Cerebellar cortex (tissue), 1 donor: ENCODE results near the gene RMND5B.
"Not testable (repeated sequence)": the region's sequence is repeated elsewhere in the genome, so short reads cannot be mapped to it uniquely, and the experiment has no call there.

ENCODE experiments used
- DNase-seq: peaks from one replicate; pipeline ENCODE4 v3.0.0-alpha.2; 2015; ENCODE audit warnings: low spot score

Gene RMND5B

DNA sequence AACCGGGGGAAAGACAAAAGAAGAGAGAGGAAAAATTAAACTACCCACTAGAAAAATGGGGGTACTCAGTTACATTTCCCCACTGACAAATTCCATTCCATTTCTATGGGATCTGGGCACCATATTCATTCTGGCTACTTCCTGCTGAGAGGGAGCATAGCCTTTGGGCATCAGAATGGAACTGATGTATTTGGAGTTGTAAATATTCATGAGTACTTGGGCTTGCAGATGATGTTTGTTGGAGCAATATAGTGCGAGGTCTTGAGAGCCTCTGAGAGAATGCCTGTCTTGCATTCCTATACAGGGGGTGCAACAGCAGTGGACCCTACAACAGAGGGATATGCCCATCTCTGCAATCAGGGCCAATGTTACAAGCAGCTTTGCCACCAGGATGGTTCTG is 39.6 kb downstream of the RMND5B start:
- no peak for DNase-seq

- DNase-seq: no peak
Observed at GRCh38 chr5:178174456-178174855, 43.6 kb downstream of the RMND5B start.

DNA sequence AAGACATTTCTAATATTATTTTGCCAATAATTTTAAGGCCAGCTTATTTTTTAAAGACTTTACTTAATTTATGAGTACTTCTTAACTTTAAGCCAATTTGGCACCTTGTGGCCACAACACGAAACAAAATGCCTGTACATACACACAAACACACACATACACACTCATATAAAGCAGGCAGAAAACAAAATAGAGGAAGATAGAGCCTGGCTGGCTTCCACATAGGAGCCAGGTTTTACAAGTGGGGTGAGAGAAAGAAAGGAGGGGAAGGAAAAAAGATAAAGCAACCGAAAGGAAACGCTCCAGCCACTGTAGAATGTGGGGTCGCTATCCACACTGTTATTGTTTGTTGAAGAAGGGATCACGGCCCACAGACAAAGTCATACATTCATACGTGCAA is 46.0 kb downstream of the RMND5B start:
- no peak for DNase-seq

- no peak for DNase-seq
Observed at GRCh38 chr5:178177569-178177968, 46.8 kb downstream of the RMND5B start.

- DNase-seq: no peak
Observed at GRCh38 chr5:178180141-178180863, 49.5 kb downstream of the RMND5B start.

DNA sequence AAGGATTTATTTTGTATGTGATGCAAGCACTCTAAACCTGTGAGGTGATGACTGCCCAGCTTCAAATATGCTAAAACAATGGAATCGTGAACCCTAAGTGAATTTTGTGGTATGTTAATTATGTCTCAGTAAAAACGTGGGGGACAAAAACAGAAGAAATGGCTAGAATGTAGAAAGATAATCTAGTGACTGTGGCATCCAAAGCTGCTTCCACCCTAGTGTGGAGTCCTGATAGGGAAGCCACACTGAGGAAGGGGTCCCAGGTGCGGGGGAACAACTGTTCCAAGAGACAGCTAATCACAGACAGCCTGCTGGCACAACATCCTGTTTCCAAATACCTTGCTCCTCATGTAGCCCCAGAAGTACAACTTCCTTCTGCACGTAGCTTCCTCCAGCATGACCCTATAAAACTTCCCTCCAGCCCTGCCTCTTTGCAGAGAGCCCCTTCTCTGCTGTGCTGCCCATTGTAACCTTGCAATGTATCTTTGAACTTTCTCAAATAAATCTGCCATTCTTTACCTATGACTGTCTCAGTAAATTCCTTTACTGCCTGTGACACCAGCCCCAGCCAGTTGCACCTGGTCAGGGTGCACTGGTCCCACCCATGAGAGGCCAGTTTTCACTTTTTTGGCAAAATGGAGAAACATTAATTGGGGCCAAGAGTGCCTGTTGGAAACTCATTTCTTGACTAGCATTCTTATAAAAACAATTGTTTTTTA is 51.5 kb downstream of the RMND5B start:
- no peak for DNase-seq

- DNase-seq: no peak
Observed at GRCh38 chr5:178186427-178186826, 55.6 kb downstream of the RMND5B start.

DNA sequence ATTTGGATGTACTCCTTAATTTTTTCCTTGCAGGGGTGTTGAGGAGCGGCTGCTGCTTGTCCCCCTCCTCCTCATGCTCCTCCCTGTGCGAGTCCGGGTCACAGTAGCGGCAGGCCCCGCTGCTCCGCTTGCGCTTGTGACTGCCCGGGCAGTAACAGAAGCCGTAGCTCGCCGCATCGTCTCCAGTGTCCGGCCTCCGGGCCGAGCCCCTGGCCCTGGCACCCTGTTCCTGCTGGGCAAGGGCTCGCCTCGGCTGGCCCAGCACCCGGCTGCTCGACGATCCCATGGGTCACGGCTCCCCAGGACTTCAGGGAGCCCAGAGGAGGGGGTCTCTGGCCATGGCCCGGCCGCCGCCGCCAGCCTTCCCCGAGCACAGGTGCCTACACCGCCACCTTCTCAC is 56.2 kb downstream of the RMND5B start, which contains the start of gene GMCL2:
Gene GMCL2, minus strand, starts transcription at position 358 of the 400 bp plus-strand sequence. Its CDS starts 72 bp downstream, at position 286.
- DNase-seq: no peak

- no peak for DNase-seq
Observed at GRCh38 chr5:178189433-178189832, 58.6 kb downstream of the RMND5B start.

GRCh38 chr5:178191661-178192060 is 60.8 kb downstream of the RMND5B start:
- no peak for DNase-seq

DNA sequence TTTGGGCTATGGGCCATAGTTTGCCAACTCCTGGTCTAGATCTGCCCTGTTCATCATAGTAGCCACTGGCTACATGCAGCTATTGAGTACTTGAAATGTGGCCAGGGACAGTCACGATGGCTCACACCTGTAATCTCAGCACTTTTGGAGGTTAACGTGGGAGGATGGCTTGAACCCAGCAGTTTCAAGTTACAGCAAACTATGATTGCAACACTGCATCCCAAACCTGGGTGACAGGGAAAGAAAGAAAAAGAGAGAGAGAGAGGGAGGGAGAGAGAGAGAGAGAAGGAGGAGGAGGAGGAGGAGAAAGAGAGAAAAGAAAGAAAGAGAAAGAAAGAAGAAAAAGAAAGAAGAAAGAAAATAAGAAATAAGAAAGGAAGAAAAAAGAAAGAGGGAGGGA is 61.4 kb downstream of the RMND5B start:
- DNase-seq: no peak

DNA sequence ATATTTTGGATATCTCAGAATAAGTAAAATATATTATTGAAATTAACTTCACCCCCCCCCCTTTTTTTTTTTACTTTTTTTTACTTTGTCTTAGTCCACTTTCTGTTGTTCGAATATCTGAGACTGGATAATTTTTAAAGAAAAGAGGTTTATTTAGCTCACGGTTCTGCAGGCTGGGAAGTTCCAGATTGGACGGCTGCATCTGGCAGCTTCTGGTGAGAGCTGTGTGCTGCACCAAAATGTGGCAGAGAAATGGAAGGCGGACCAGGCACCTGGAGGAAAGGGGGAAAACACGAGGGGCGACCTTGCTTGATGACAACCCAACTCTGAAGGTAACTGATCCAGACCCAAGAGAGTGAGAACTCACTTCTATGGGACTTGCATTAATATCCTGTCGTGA is 62.0 kb downstream of the RMND5B start:
- DNase-seq: no peak

DNA sequence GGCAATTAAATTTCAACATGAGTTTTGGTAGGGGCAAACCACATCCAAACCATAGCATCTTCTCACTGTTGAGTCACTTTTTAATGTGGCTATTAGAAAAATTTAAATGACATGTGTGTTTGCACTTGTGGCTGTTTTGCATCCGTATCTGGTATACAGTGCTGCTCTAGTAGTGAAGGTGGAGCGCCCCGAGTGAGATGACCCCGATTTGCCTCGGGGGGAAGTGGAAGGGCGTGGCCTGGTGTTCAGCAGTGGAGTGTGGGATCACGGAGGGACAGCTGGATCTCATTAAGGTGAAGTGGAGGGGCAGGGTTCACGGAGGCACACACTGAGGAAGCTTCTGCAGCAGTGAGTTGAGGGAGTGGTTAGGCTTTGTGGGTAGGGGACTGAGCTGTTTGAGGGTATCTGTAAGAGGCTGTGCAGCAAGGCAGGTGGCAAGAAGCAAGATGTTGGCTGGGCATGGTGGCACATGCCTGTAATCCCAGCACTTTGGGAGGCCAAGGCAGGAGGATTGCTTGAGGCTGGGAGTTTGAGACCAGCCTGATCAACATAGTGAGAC is 62.5 kb downstream of the RMND5B start:
- no peak for DNase-seq

GRCh38 chr5:178194026-178194425 is 63.2 kb downstream of the RMND5B start:
- no peak for DNase-seq

GRCh38 chr5:178196281-178196812 is 65.5 kb downstream of the RMND5B start:
- no peak for DNase-seq

DNA sequence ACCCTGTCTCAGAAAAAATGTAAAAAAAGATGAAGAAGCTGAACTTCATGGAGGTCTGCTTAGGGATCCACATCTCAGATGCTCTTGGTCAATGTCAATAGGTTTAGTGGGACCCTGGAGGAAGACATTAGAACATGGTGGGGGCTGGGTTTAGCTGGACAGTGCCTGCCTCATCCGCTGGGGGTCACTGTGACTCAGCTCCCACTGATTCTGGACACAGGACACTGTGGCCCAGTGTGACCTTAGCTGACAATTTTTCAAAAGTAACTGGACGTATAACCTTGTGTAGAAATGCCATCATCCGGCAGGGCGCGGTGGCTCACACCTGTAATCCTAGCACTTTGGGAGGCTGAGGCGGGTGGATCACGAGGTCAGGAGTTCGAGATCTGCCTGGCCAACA is 66.2 kb downstream of the RMND5B start:
- no peak for DNase-seq

GRCh38 chr5:178198151-178198550 is 67.3 kb downstream of the RMND5B start:
- DNase-seq: not testable (repeated sequence)

DNA sequence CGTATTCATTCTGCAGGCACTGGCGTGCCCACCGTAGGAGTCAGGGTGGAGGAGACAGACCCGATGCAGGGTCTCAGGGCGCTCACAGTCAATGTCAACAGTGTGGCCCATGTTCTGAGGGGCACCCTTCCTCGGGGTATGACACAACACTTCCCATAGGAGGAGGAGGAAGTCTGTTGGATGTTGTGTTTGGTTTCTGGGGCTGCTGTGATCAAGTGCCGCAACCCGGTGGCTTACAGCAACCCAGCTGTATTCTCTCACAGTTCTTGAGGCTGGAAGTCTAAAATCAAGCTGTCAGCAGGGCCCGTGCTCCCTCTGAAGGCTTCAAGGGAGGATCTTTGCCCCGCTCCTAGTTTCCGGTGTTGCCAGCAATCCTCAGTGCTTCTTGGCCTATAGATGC is 67.9 kb downstream of the RMND5B start:
- no peak for DNase-seq

DNA sequence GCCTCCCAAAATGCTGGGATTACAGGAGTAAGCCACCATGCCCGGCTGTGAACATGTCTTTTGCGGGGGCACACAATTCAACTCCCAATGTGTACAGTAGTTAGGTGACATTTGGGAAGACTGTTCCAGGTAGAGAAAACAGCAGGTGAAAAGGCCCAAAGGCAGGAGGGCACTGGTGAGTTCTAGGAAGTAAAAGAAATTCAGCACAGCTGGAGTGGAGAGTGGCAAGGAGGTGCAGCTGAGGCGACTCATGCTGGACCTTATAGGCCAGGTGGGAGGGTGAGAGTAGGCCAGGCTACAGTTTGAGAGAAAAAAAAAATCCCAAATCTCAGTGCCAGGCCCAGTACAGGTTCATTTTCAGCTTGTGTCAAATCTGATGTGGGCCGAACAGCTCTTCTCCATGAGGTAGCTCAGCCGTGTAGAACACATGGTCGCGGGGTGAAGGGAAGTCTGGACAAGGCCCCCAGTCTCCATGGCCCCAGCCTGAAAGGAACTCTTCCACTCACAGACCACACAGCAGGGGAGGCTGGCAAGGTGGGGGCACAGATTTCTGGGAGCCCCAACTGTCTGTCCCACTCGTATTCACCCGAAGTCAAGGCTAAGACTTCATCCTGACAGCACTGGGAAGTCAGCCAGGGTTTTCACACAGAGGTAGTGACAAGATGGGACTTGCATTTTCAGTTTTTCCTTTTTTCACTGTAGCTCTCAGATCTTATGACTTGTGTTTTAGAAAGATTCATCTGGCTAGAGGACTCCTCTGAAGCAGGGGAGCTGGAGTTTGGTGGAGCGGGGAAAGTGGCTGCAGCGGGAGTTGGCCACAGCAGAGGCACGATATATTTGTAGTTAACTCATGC is 69.0 kb downstream of the RMND5B start:
- DNase-seq: no peak
